Adrenal gland (tissue), 12 donors: ENCODE results near the gene MTAP. TPM values are rescaled to one million over a fixed set of nuclear protein-coding genes. Genes with fewer than 3 reads are reported as not detected.

Experiments used
- DNase-seq, 7 donors: peaks; one replicate each; pipeline ENCODE4 v3.0.0-alpha.2; 2019 to 2020
- H3K27ac ChIP-seq, 5 donors: fragments of 200-600 bp; sonication (generic) in 4 of 5; 1 replicate in 3 of 5; 2 replicates in 2 of 5; pipeline versions ENCODE4 v1.5.1 to v1.8.0; 2016 to 2020; ENCODE audit warnings: mild to moderate bottlenecking in 1 of 5
- H3K27me3 ChIP-seq: fragments of 200-600 bp; 2 replicates; pipeline ENCODE4 v1.8.0; 2021
- H3K36me3 ChIP-seq, 2 donors: fragments of 200-600 bp; replicated peaks in 1 of 2; 1 replicate in 1 of 2; 2 replicates in 1 of 2; pipeline versions ENCODE4 v1.5.1 to v1.8.0; 2018 to 2022
- H3K4me1 ChIP-seq, 2 donors: fragments of 200-600 bp; replicated peaks in 1 of 2; 1 replicate in 1 of 2; 2 replicates in 1 of 2; pipeline versions ENCODE4 v1.5.1 to v1.8.0; 2018 to 2021
- H3K4me3 ChIP-seq, 4 donors: fragments of 200-600 bp; sonication (generic) in 3 of 4; one replicate each; pipeline ENCODE4 v1.5.1; 2016 to 2018
- H3K9me3 ChIP-seq, 3 donors: fragments of 200-600 bp; sonication (generic) in 1 of 3; replicated peaks in 1 of 3; 1 replicate in 2 of 3; 2 replicates in 1 of 3; pipeline versions ENCODE4 v1.5.1 to v1.8.0; 2016 to 2021
- POLR2A ChIP-seq, 2 donors: fragments of 450-650 bp; IDR thresholded peaks; one replicate each; pipeline ENCODE4 v1.6.1; 2017; ENCODE audit warnings: antibody characterized with exemption in 2 of 2, mild to moderate bottlenecking in 2 of 2, moderate library complexity in 1 of 2
- WGBS, 4 donors: extraction: QIAGEN DNeasy Blood & Tissue Kit in 2 of 4; methylation state at CpG; one replicate each; pipeline versions ENCODE4 v1.1.5 to v1.1.7; 2013 to 2017; 5-methylcytosine and 5-hydroxymethylcytosine counted together
- intact Hi-C, 2 donors: fragments of 100-400 bp; cut with DNase I; formaldehyde crosslinking; loops; one replicate each; pipeline versions ENCODE4 v1.14.1 to v1.15.0; 2022 to 2023
- polyA plus RNA-seq, 3 donors: library from polyadenylated mRNA; stranded (reverse); fragments of 200-250 nt in 2 of 3; fragments of 350-450 nt in 1 of 3; fragmentation: Illumina TruSeq in 1 of 3; extraction: RNeasy Lipid Tissue Mini Kit (QIAGEN cat#74804) in 1 of 3; gene quantifications; one replicate each; pipeline ENCODE4 v1.2.3, GENCODE V29; 2013 to 2014
- total RNA-seq, 9 donors: library from RNA; depleted of rRNA in 4 of 9; stranded (reverse); fragments of >200 nt in 4 of 9; fragments of 120-200 nt in 1 of 9; fragmentation: NEBNext Ultra II Directional in 1 of 9; extraction: Animal tissue kit (Norgen Biotek cat#: 25700) in 1 of 9; gene quantifications; one replicate each; pipeline versions ENCODE4 v1.1.0 to v1.2.4, GENCODE V29; 2013 to 2023
- TF ChIP-seq, protein P1 (sequence below), 6 experiments: fragments of 450-650 bp in 4 of 6; fragments of 200-600 bp in 2 of 6; sonication (generic) in 1 of 6; IDR thresholded peaks; 1 replicate in 5 of 6; 2 replicates in 1 of 6; pipeline versions ENCODE4 v1.5.1 to v1.8.0; 2016 to 2021; ENCODE audit warnings: antibody characterized with exemption in 6 of 6, mild to moderate bottlenecking in 2 of 6, moderate library complexity in 1 of 6
- donor health status: healthy with polysubstance abuse.
- donor health status: Bipolar disorder and iron deficiency.
- donor health status: DM: yes; HTN: yes; CAD: no.
- donor health status: DM: no; HTN: no; CAD: no.
- donor health status: DM: no; HTN: no; CAD: no.
- donor health status: DM: yes; HTN: yes; CAD: no.

MTAP gene
- total and polyA plus RNA-seq, 12 donors, result 6.4 to 38.2 (median 21.9) TPM

DNA sequence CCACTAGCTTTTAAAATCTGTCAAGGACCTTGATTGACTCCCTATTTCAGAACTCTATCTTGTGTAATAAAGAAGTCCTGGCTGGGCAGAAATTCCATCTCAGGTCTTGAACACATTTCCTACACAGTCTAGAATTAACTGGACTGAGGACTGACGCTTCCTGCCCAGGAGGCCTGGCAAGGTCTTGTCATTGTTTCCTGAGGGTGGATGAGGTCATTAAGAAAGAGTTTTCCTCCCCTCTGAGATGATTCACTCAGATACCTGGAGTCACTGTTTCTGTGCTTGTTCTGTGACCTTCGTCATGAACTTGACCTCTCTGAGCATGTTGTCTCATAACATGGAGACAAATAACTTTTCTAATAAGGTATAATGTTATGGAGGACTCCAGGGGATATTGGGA is 10.0 kb downstream of the MTAP start:
- H3K4me1 ChIP-seq, result peaks cover 0 to 7% of the 10 kb centered on the region in 2 donors

DNA sequence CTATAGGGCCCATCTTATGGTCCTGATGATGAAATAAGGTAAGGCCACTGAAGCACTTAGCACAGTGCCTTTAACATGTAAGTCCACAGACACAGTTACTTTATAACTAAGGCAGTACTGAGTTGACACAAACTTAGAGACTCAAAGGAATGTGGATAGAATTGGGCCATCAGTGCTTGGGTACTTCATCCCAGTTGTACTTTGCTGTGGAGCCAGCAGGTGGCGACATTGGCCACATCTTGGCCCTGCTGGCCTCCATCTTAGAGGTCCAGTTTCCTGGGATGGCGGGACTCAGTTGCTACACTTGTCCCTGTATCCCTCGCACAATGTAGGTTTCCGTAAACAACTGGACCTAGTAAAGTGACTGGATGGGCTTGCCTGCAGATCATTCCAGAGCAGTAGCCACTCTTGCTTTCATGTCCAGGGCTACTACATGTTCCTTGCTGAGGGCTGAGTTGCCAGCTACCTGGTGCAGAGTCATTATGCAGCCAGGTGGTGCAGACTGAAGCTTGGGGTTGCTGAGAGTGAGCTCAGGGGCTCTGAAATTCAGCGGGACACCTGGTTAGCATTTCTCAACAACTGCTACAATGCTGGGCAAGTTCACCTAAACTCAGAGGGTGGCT is 10.6 kb downstream of the MTAP start:
- TF ChIP-seq POLR2A (IDR thresholded peaks at IDR 0.05), result no peak
- TF ChIP-seq, protein P1, sequence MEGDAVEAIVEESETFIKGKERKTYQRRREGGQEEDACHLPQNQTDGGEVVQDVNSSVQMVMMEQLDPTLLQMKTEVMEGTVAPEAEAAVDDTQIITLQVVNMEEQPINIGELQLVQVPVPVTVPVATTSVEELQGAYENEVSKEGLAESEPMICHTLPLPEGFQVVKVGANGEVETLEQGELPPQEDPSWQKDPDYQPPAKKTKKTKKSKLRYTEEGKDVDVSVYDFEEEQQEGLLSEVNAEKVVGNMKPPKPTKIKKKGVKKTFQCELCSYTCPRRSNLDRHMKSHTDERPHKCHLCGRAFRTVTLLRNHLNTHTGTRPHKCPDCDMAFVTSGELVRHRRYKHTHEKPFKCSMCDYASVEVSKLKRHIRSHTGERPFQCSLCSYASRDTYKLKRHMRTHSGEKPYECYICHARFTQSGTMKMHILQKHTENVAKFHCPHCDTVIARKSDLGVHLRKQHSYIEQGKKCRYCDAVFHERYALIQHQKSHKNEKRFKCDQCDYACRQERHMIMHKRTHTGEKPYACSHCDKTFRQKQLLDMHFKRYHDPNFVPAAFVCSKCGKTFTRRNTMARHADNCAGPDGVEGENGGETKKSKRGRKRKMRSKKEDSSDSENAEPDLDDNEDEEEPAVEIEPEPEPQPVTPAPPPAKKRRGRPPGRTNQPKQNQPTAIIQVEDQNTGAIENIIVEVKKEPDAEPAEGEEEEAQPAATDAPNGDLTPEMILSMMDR (IDR thresholded peaks at IDR 0.05), result peak; percentile 86 to 94 (median 90)
- Histone ChIP-seq H3K27me3 (no peaks in the 10 kb centered on the region), H3K27ac (peak overlapping the region in 2 of 5 donors; percentile 43 to 57), H3K4me3 (no peak overlapping the region), H3K9me3 (no peaks in the 10 kb centered on the region), H3K36me3 (peaks cover 0 to 30% of the 10 kb centered on the region in 2 donors), H3K4me1 (peaks cover 0 to 7% of the 10 kb centered on the region in 2 donors)
- 0 to 64% (median 58%) methylated on average over 1 to 5 of the region's 5 CpGs for WGBS, 4 donors
- DNase-seq, result peak; percentile 51 to 90 (median 83)
- intact Hi-C loops, result loop anchor here (5.0 to 10.0 kb wide), 5 partner anchors 182 to 424 kb away; partner anchors contain the start of genes CDKN2A (in 1 of the 2) and CDKN2B-AS1 (in 1 of the 2)

More for the DNA sequence above, 10.0 kb downstream of the MTAP start:
- Histone ChIP-seq H3K4me3 (no peak overlapping the region), H3K9me3 (no peaks in the 10 kb centered on the region), H3K36me3 (peaks cover 0 to 24% of the 10 kb centered on the region in 2 donors), H3K27me3 (no peaks in the 10 kb centered on the region), H3K27ac (peak overlapping the region in 2 of 5 donors; percentile 43 to 57)
- intact Hi-C loops, result loop anchor here (5.0 to 10.0 kb wide), 5 partner anchors 182 to 425 kb away; partner anchors contain the start of genes CDKN2A (in 1 of the 2) and CDKN2B-AS1 (in 1 of the 2)
- WGBS, 4 donors, result 35 to 58% (median 38%) methylated on average over 2 of the region's 2 CpGs
- no peak for TF ChIP-seq POLR2A (IDR thresholded peaks at IDR 0.05)
- TF ChIP-seq, protein P1 (IDR thresholded peaks at IDR 0.05), result no peak
- peak in 3 of 7 donors; percentile 23 to 32 (median 30) for DNase-seq

DNA sequence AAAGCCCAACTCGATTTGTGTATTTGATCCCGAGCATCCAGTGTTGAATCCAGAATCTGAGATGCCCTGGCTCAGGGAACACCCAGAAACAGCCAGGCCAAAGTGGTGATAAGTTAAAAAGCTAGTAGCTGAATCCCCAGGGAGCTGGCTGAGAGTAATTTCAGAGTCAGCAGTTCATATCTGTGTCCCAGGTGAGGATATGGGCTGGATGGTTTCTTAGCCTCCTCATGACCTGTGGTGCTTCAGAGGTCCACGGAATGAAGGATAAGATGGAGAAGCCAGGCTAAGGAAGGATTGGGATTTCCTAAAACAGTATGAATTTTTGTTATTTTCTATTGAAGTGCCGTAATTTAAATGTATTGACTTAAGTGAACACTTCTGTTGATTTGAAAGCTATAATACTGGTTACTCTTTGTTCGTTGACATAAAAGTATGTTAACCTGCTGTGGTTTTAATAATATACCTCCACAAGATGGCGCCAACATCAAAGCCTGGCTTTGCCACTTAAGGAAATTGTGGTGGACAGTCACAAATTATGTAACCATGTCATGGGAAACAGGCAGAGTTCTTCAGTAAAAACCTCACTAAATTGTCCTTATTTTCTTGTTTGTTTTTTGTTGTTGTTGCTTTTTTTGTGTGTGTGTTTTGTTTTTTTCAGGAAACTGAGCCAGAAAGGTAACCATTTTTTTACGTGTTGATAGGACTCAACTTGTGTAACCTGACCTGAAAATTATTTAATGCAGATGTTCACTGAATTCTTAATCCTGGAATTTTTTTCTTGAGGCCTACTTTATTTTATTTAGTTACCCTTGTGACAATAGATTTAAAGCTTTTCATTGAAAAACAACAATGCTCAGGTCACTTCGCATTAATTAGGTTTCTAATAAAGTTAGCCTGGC is 11.4 kb downstream of the MTAP start:
- TF ChIP-seq POLR2A (IDR thresholded peaks at IDR 0.05), result no peak
- TF ChIP-seq, protein P1 (IDR thresholded peaks at IDR 0.05), result peak; percentile 67 to 94 (median 90)
- peak overlapping the region in 2 of 5 donors; percentile 43 to 57 for H3K27ac ChIP-seq
- WGBS, 4 donors, result 53 to 58% (median 58%) methylated on average over 8 of the region's 8 CpGs
- peaks cover 0 to 38% of the 10 kb centered on the region in 2 donors for H3K36me3 ChIP-seq
- no peaks in the 10 kb centered on the region for H3K9me3 ChIP-seq
- H3K4me1 ChIP-seq, result peaks cover 0 to 7% of the 10 kb centered on the region in 2 donors
- intact Hi-C loops, result loop anchor here (5.0 to 10.0 kb wide), 5 partner anchors 181 to 423 kb away; partner anchors contain the start of genes CDKN2A (in 1 of the 2) and CDKN2B-AS1 (in 1 of the 2)
- DNase-seq, result peak; percentile 63 to 88 (median 76)
- no peak overlapping the region for H3K4me3 ChIP-seq
- H3K27me3 ChIP-seq, result no peaks in the 10 kb centered on the region

DNA sequence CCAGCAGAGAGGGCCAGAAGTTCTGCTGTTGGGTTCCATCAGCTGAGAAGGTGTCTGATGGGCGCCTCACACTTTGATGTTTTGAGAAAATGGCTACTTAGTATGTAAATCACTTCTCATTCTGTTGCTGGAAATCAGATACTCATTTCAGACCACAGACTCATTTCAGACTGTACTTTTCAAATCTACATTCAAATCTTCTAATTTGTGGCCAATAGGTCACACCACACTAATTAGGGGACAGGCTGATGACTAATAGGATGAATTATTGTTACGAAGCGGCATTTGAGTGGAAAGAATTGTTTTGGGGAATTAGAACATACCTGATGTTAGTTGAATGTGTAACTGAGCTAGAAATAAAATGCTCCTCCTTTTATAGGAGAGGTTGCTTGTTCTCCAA is 13.2 kb downstream of the MTAP start:
- 94 to 96% (median 95%) methylated on average over 3 of the region's 3 CpGs for WGBS, 4 donors
- TF ChIP-seq, protein P1 (IDR thresholded peaks at IDR 0.05), result no peak
- TF ChIP-seq POLR2A (IDR thresholded peaks at IDR 0.05), result no peak

More for the DNA sequence above, 13.2 kb downstream of the MTAP start:
- H3K27ac ChIP-seq, result no peak overlapping the region
- H3K27me3 ChIP-seq, result no peaks in the 10 kb centered on the region
- H3K36me3 ChIP-seq, result peaks cover 0 to 37% of the 10 kb centered on the region in 2 donors
- peaks cover 0 to 7% of the 10 kb centered on the region in 2 donors for H3K4me1 ChIP-seq
- H3K9me3 ChIP-seq, result no peaks in the 10 kb centered on the region
- no peak overlapping the region for H3K4me3 ChIP-seq
- intact Hi-C loops, result loop anchor here (10.0 kb wide), 3 partner anchors 179 to 219 kb away; partner anchors contain the start of genes CDKN2A (in 1 of the 2) and CDKN2B-AS1 (in 1 of the 2)
- DNase-seq, result no peak
